GM12801 (cell line): ENCODE measurements around the gene A1BG.

Experiments
- CTCF ChIP-seq: IDR thresholded peaks from one replicate; pipeline ENCODE4 v1.5.1; 2011; ENCODE audit warnings: control low read depth; ENCODE audit not compliant: insufficient read length; ENCODE audit errors: extremely low read depth

The A1BG gene

GRCh38 chr19:58382997-58383603 is 29.8 kb upstream of the A1BG start:
- no peak for TF ChIP-seq CTCF

- no peak for TF ChIP-seq CTCF
Measured at GRCh38 chr19:58381460-58382212, 28.3 kb upstream of the A1BG start.

- no peak for TF ChIP-seq CTCF
Measured at GRCh38 chr19:58380662-58381459, 27.6 kb upstream of the A1BG start, which contains the start of gene ZNF837. Gene ZNF837 (minus strand): TSS chr19:58381030. CDS start chr19:58369332, 11,698 bp downstream.

GRCh38 chr19:58380037-58380661 is 26.9 kb upstream of the A1BG start:
- TF ChIP-seq CTCF, result no peak

- TF ChIP-seq CTCF, result no peak
Measured at GRCh38 chr19:58379246-58379645, 26.0 kb upstream of the A1BG start.

- TF ChIP-seq CTCF, result no peak
Measured at GRCh38 chr19:58374200-58374599, 20.9 kb upstream of the A1BG start.
